CD4-positive, CD25-positive, alpha-beta regulatory T cell (primary cell): ENCODE results near the gene RFWD3. TPM values are rescaled to one million over a fixed set of nuclear protein-coding genes. Genes with fewer than 3 reads are reported as not detected.

Experiments used
- ATAC-seq, 2 donors: fragments of 150-1000 bp; cut with Tn5 transposase; one replicate each; pipeline ENCODE4 v1.10.0; 2021; ENCODE audit warnings: low read depth in 2 of 2, moderate number of reproducible peaks in 2 of 2, moderate library complexity in 1 of 2
- DNase-seq, 3 donors: peaks; one replicate each; pipeline versions ENCODE4 v3.0.0 to v3.0.0-alpha.2; 2012 to 2022; ENCODE audit warnings: mixed read lengths in 1 of 3
- H3K27ac ChIP-seq: one replicate; pipeline ENCODE4 v1.7.0; 2013; ENCODE audit warnings: mild to moderate bottlenecking, low read length; ENCODE audit not compliant: insufficient read depth, poor library complexity, severe bottlenecking
- H3K27me3 ChIP-seq: one replicate; pipeline ENCODE4 v1.7.0; 2013; ENCODE audit warnings: low read length; ENCODE audit not compliant: control insufficient read depth, insufficient read depth
- H3K36me3 ChIP-seq: one replicate; pipeline ENCODE4 v1.7.0; 2013; ENCODE audit warnings: mild to moderate bottlenecking, low read length, moderate library complexity; ENCODE audit not compliant: control insufficient read depth, insufficient read depth
- H3K4me1 ChIP-seq: 2 replicates; pipeline ENCODE4 v1.7.0; 2013; ENCODE audit warnings: mild to moderate bottlenecking, low read length; ENCODE audit not compliant: insufficient read depth, control insufficient read depth, poor library complexity, severe bottlenecking
- H3K4me3 ChIP-seq: one replicate; pipeline ENCODE4 v1.7.0; 2013; ENCODE audit warnings: low read depth, mild to moderate bottlenecking, low read length, moderate library complexity
- H3K9me3 ChIP-seq, 2 experiments: 1 replicate in 1 of 2; 2 replicates in 1 of 2; pipeline ENCODE4 v1.7.0; 2013; ENCODE audit warnings: low read length in 2 of 2, mild to moderate bottlenecking in 1 of 2, moderate library complexity in 1 of 2; ENCODE audit not compliant: control insufficient read depth in 2 of 2
- H3K27ac Mint-ChIP-seq, 3 donors: one replicate each; pipeline ENCODE4 v1.8.0; 2020 to 2022; ENCODE audit warnings: mild to moderate bottlenecking in 3 of 3, mixed read lengths in 3 of 3, moderate library complexity in 2 of 3
- H3K27me3 Mint-ChIP-seq: one replicate; pipeline ENCODE4 v1.8.0; 2022; ENCODE audit warnings: mild to moderate bottlenecking, mixed read lengths
- H3K36me3 Mint-ChIP-seq: one replicate; pipeline ENCODE4 v1.8.0; 2020; ENCODE audit warnings: mixed read lengths
- H3K4me1 Mint-ChIP-seq, 4 donors: one replicate each; pipeline ENCODE4 v1.8.0; 2020 to 2022; ENCODE audit warnings: mixed read lengths in 4 of 4, mild to moderate bottlenecking in 1 of 4
- H3K4me3 Mint-ChIP-seq, 4 donors: one replicate each; pipeline ENCODE4 v1.8.0; 2020 to 2022; ENCODE audit warnings: mild to moderate bottlenecking in 4 of 4, mixed read lengths in 4 of 4, moderate library complexity in 3 of 4
- H3K9me3 Mint-ChIP-seq, 7 donors: one replicate each; pipeline ENCODE4 v1.8.0; 2020 to 2022; ENCODE audit warnings: mixed read lengths in 7 of 7, mild to moderate bottlenecking in 3 of 7, moderate library complexity in 2 of 7
- polyA plus RNA-seq, 4 donors: library from polyadenylated mRNA; unstranded; fragments of 300-500 nt; fragmentation: Illumina TruSeq; gene quantifications; one replicate each; pipeline ENCODE4 v1.2.3, GENCODE V29; 2021
- total RNA-seq: library from RNA; stranded (reverse); gene quantifications from one replicate; pipeline ENCODE4 v1.2.3, GENCODE V29; 2022

RFWD3 gene
- total and polyA plus RNA-seq, 5 donors from 2014 or later = 17.8 to 48.5 (median 21.7) TPM

- H3K4me3 ChIP-seq = no peak overlapping the region
- H3K4me3 Mint-ChIP-seq = peak overlapping the region in 1 of 4 donors; percentile 15
- peak overlapping the region in 2 of 3 donors; percentile 60 to 85 for H3K27ac Mint-ChIP-seq
- no peaks in the 10 kb centered on the region for H3K9me3 Mint-ChIP-seq
- DNase-seq (no peak), ATAC-seq (no peak)
- H3K4me1 Mint-ChIP-seq = peaks cover 31 to 88% (median 56%) of the 10 kb centered on the region in 4 donors
- peak overlapping the region; percentile 14 for H3K27ac ChIP-seq
- no peaks in the 10 kb centered on the region for H3K27me3 ChIP-seq
- no peaks in the 10 kb centered on the region for H3K27me3 Mint-ChIP-seq
- peaks cover 20% of the 10 kb centered on the region for H3K36me3 Mint-ChIP-seq
- H3K36me3 ChIP-seq = no peaks in the 10 kb centered on the region
- H3K4me1 ChIP-seq = peaks cover 42% of the 10 kb centered on the region
- no peaks in the 10 kb centered on the region for H3K9me3 ChIP-seq
These were observed 91.4 kb downstream of the RFWD3 start for GRCh38 chr16:74575175-74575806.

DNA sequence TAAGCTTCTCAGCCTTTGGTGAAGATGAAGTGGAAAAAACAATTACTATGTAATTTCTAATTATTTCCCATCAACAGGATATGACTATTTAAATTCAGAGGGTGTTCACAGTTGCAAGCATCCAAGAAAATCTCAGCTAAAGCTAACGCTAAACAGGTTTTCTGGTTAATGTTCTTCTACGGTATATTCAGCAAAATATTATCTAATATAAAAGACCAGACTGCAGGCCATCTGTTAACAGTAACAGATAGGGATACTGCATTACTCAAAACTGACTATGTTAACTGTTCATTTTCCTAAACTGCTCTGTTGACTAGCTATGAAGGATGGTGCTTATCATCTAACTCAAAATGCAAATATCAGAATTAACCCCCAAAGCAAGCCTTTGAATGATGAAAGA is 92.5 kb downstream of the RFWD3 start:
- Histone ChIP-seq H3K9me3 (no peaks in the 10 kb centered on the region), H3K27me3 (no peaks in the 10 kb centered on the region), H3K27ac (no peak overlapping the region), H3K4me1 (peaks cover 52% of the 10 kb centered on the region), H3K36me3 (no peaks in the 10 kb centered on the region), H3K4me3 (no peak overlapping the region)
- Mint-ChIP-seq H3K27me3 (no peaks in the 10 kb centered on the region), H3K9me3 (no peaks in the 10 kb centered on the region), H3K27ac (peak overlapping the region; percentile 60 to 71 (median 64)), H3K36me3 (peaks cover 20% of the 10 kb centered on the region), H3K4me3 (peak overlapping the region in 3 of 4 donors; percentile 35 to 53 (median 47)), H3K4me1 (peaks cover 35 to 84% (median 59%) of the 10 kb centered on the region in 4 donors)
- DNase-seq = no peak
- ATAC-seq = no peak

GRCh38 chr16:74573622-74574021 is 93.1 kb downstream of the RFWD3 start:
- Mint-ChIP-seq H3K36me3 (peaks cover 20% of the 10 kb centered on the region), H3K9me3 (no peaks in the 10 kb centered on the region), H3K4me3 (peak overlapping the region in 2 of 4 donors; percentile 35 to 47), H3K4me1 (peaks cover 32 to 84% (median 60%) of the 10 kb centered on the region in 4 donors), H3K27me3 (no peaks in the 10 kb centered on the region), H3K27ac (peak overlapping the region in 2 of 3 donors; percentile 60 to 64)
- Histone ChIP-seq H3K9me3 (no peaks in the 10 kb centered on the region), H3K27ac (no peak overlapping the region), H3K36me3 (no peaks in the 10 kb centered on the region), H3K4me1 (peaks cover 52% of the 10 kb centered on the region), H3K4me3 (no peak overlapping the region), H3K27me3 (no peaks in the 10 kb centered on the region)
- DNase-seq = no peak
- ATAC-seq = no peak

Other genes with a start within 250 kb of the RFWD3 start
- gene CLEC18B, start 245.4 kb downstream of the RFWD3 start, total RNA-seq = 0.91 TPM
- gene CLEC18B, start 245.4 kb downstream of the RFWD3 start, polyA plus RNA-seq = not detected
- gene GLG1, start 59.8 kb downstream of the RFWD3 start, total RNA-seq = 202 TPM
- gene GLG1, start 59.8 kb downstream of the RFWD3 start, polyA plus RNA-seq = 100 to 1,000 TPM; 147 to 156 (median 152) TPM
- gene MLKL, start 34.0 kb upstream of the RFWD3 start, total RNA-seq = 50.0 TPM
- gene MLKL, start 34.0 kb upstream of the RFWD3 start, polyA plus RNA-seq = 10 to 100 TPM; 15.6 to 21.3 (median 20.8) TPM
- 1.8 TPM for gene FA2H, start 107.9 kb upstream of the RFWD3 start, total RNA-seq
- not detected for gene FA2H, start 107.9 kb upstream of the RFWD3 start, polyA plus RNA-seq